Body of pancreas (tissue), 4 donors: Measurements from ENCODE around the gene ZNF232. TPM values are rescaled to one million over a fixed set of nuclear protein-coding genes. Genes with fewer than 3 reads are reported as not detected.
"Not testable (repeated sequence)": the region's sequence is repeated elsewhere in the genome, so short reads cannot be mapped to it uniquely, and the experiment has no call there.

ENCODE experiments used
- ATAC-seq: fragments of 150-250 bp; one replicate; pipeline ENCODE4 v1.9.1; 2016
- DNase-seq, 4 donors: peaks; one replicate each; pipeline ENCODE4 v3.0.0-alpha.2; 2019
- H3K27ac ChIP-seq, 4 donors: fragments of 200-600 bp; sonication (generic); 1 replicate in 3 of 4; 2 replicates in 1 of 4; pipeline versions ENCODE4 v1.5.1 to v1.6.1; 2016 to 2019; ENCODE audit warnings: mild to moderate bottlenecking in 1 of 4, mixed read lengths in 1 of 4, moderate library complexity in 1 of 4
- H3K27me3 ChIP-seq, 2 donors: fragments of 200-600 bp; sonication (generic); one replicate each; pipeline ENCODE4 v1.6.0; 2016; ENCODE audit warnings: mild to moderate bottlenecking in 1 of 2
- H3K36me3 ChIP-seq, 2 donors: fragments of 200-600 bp; sonication (generic); replicated peaks in 1 of 2; 2 replicates each; pipeline ENCODE4 v1.5.1; 2016; ENCODE audit warnings: low read depth in 2 of 2; ENCODE audit not compliant: insufficient read depth in 1 of 2
- H3K4me1 ChIP-seq: fragments of 200-600 bp; sonication (generic); one replicate; pipeline ENCODE4 v1.6.0; 2016
- H3K4me3 ChIP-seq, 2 donors: fragments of 200-600 bp; sonication (generic); 1 replicate in 1 of 2; 2 replicates in 1 of 2; pipeline ENCODE4 v1.5.1; 2016 to 2019
- H3K9me3 ChIP-seq, 3 donors: fragments of 200-600 bp; sonication (generic); 1 replicate in 2 of 3; 2 replicates in 1 of 3; pipeline ENCODE4 v1.5.1; 2016
- CTCF ChIP-seq, 7 experiments: fragments of 450-650 bp in 4 of 7; fragments of 200-600 bp in 3 of 7; sonication (generic) in 3 of 7; IDR thresholded peaks; one replicate each; pipeline ENCODE4 v1.5.1; 2016 to 2019; ENCODE audit warnings: antibody characterized with exemption in 7 of 7
- POLR2A ChIP-seq, 3 donors: fragments of 450-650 bp; IDR thresholded peaks; one replicate each; pipeline ENCODE4 v1.6.1; 2016; ENCODE audit warnings: antibody characterized with exemption in 3 of 3, mild to moderate bottlenecking in 2 of 3
- WGBS, 2 donors: methylation state at CpG; one replicate each; pipeline ENCODE4 v1.1.5; 2017; 5-methylcytosine and 5-hydroxymethylcytosine counted together
- intact Hi-C: fragments of 100-400 bp; cut with DNase I; formaldehyde crosslinking; loops from one replicate; pipeline ENCODE4 v1.15.1; 2023
- total RNA-seq, 2 donors: library from RNA; depleted of rRNA; stranded (reverse); fragments of >200 nt; gene quantifications; one replicate each; pipeline ENCODE4 v1.1.0, GENCODE V29; 2016

The ZNF232 gene
- total RNA-seq, 2 donors from 2014 or later, result 3.9 to 4.0 TPM

GRCh38 chr17:5131146-5131715 is 19.6 kb upstream of the ZNF232 start:
- H3K4me3 ChIP-seq, result no peak overlapping the region
- intact Hi-C loops, result no loop called here
- DNase-seq (no peak), ATAC-seq (no peak)
- no peak overlapping the region for H3K27ac ChIP-seq
- no peaks in the 10 kb centered on the region for H3K27me3 ChIP-seq
- TF ChIP-seq POLR2A (IDR thresholded peaks at IDR 0.05) (no peak), CTCF (IDR thresholded peaks at IDR 0.05) (no peak)
- no peaks in the 10 kb centered on the region for H3K9me3 ChIP-seq
- H3K36me3 ChIP-seq, result no peaks in the 10 kb centered on the region
- no peaks in the 10 kb centered on the region for H3K4me1 ChIP-seq
- WGBS, 2 donors, result 79 to 81% methylated on average over 7 of the region's 7 CpGs

GRCh38 chr17:5130687-5131086 is 19.0 kb upstream of the ZNF232 start:
- not testable (repeated sequence) for DNase-seq
- WGBS, 2 donors, result 20 to 62% methylated on average over 1 to 5 of the region's 5 CpGs

GRCh38 chr17:5130261-5130660 is 18.6 kb upstream of the ZNF232 start:
- H3K9me3 ChIP-seq, ATAC-seq, intact Hi-C loops, DNase-seq, H3K27ac ChIP-seq, H3K4me1 ChIP-seq, H3K27me3 ChIP-seq, H3K36me3 ChIP-seq, H3K4me3 ChIP-seq: not testable (repeated sequence)
- 76 to 79% methylated on average over 8 to 10 of the region's 10 CpGs for WGBS, 2 donors

More at GRCh38 chr17:5130687-5131086, 19.0 kb upstream of the ZNF232 start:
- ATAC-seq, intact Hi-C loops, H3K27me3 ChIP-seq, H3K4me1 ChIP-seq, H3K36me3 ChIP-seq, H3K9me3 ChIP-seq, H3K4me3 ChIP-seq, H3K27ac ChIP-seq: not testable (repeated sequence)

GRCh38 chr17:5129770-5130169 is 18.1 kb upstream of the ZNF232 start:
- H3K27me3 ChIP-seq, DNase-seq, ATAC-seq, intact Hi-C loops, H3K4me1 ChIP-seq, H3K4me3 ChIP-seq, H3K27ac ChIP-seq, H3K9me3 ChIP-seq, H3K36me3 ChIP-seq: not testable (repeated sequence)
- WGBS, 2 donors, result 78 to 85% methylated on average over 8 of the region's 8 CpGs

GRCh38 chr17:5128905-5129535 is 17.3 kb upstream of the ZNF232 start:
- Histone ChIP-seq H3K9me3 (no peaks in the 10 kb centered on the region), H3K27ac (no peak overlapping the region), H3K36me3 (no peaks in the 10 kb centered on the region), H3K4me3 (no peak overlapping the region), H3K4me1 (no peaks in the 10 kb centered on the region), H3K27me3 (no peaks in the 10 kb centered on the region)
- no peak for DNase-seq
- TF ChIP-seq CTCF (IDR thresholded peaks at IDR 0.05) (no peak), POLR2A (IDR thresholded peaks at IDR 0.05) (no peak)
- ATAC-seq, result no peak
- WGBS, 2 donors, result 81 to 85% methylated on average over 10 to 11 of the region's 11 CpGs
- intact Hi-C loops, result no loop called here

GRCh38 chr17:5128387-5128786 is 16.7 kb upstream of the ZNF232 start:
- not testable (repeated sequence) for ATAC-seq

GRCh38 chr17:5127910-5128309 is 16.2 kb upstream of the ZNF232 start:
- intact Hi-C loops, result no loop called here
- Histone ChIP-seq H3K4me3 (no peak overlapping the region), H3K27me3 (no peaks in the 10 kb centered on the region), H3K27ac (no peak overlapping the region), H3K36me3 (no peaks in the 10 kb centered on the region), H3K9me3 (no peaks in the 10 kb centered on the region), H3K4me1 (peaks cover 6% of the 10 kb centered on the region)
- ATAC-seq, result no peak
- DNase-seq, result no peak
- 57 to 67% methylated on average over 4 of the region's 4 CpGs for WGBS, 2 donors
- TF ChIP-seq POLR2A (IDR thresholded peaks at IDR 0.05) (no peak), CTCF (IDR thresholded peaks at IDR 0.05) (no peak)

More at GRCh38 chr17:5128387-5128786, 16.7 kb upstream of the ZNF232 start:
- intact Hi-C loops, DNase-seq, H3K9me3 ChIP-seq, H3K27ac ChIP-seq, H3K27me3 ChIP-seq, H3K4me3 ChIP-seq, H3K4me1 ChIP-seq, H3K36me3 ChIP-seq: not testable (repeated sequence)
- 66 to 70% methylated on average over 4 to 7 of the region's 8 CpGs for WGBS, 2 donors
